Activated T-cell treated with anti-CD3 and anti-CD28 coated beads, Interleukin-2, amount 50 U/mL, for 1 hour (primary cell): ENCODE measurements around the gene KCP.

ENCODE experiments used
- DNase-seq: peaks from one replicate; pipeline ENCODE4 v3.0.0-alpha.2; 2020

KCP gene

DNA sequence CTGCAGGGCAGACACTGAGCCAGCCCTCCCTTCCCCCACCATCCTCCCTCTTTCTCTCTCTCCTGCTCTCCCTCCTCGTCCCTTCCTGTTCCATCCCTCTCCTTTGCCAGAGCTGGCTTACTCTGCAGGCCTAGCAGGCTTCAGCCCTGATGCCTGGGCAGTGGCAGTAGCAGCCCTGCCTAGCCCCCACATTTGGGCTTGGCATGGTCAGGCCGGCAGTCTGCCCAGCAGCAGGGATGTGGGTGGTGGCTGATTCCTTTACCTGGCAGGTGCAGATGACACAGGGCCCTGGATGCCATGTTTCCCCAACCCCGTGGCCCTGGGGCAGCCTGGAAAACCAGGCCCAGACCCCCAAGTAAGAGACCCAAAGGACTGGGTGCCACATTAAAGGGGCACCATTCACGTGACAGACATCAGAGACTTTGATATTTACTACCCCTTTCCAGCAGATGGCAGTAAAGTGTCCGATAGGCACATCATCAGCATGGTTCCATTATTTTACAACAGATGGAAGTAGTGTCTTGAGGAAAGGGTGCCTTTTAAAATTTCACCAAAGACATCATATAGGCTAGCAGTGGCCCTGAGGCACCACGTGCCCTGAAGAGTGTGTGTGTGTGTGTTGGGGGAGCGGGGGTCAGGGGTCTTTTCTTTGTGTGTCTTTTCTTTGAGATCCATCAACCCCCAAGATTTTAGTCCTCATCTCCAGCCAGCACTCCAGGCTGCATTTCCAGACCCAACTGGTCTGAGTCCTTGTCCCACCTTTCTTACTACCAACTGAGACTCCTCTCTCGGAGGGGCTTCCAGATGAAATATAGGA, 5.9 kb downstream of the KCP start:
- DNase-seq: no peak

DNA sequence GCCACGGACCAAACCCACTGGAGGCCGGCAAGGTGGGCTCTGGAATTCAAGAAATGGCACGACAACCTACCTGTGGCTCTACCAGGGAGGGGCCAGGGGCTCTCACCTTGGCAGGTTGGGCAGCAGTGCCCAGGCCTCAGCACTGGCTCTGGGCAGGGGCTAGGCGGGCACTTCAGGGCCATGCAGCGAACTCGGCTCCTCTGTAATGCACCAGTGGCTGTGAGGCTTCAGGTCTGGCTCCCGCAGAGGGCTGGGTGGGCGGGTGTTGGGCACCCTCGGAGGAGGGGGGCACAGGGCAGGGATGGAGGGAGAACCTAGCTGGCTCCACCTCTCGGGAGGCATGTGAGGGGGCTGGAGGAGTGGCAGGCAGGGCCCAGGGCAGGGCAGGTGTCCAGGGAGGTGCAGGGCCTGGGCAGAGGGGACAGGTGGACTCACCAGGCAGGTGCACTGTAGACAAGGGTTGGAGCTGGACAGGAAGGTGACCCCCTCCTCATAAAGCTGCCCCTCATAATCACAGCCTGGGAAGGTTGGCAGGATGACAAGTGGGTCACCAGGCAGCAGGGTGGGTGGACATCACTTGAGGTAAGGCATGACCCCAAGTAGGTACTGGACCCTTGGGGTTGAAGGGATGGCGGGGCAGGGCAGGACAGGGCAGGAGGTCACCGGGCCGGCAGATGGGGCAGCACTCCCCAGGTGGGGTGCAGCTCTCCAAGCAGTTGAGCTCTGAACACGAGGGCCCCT, 6.7 kb downstream of the KCP start:
- no peak for DNase-seq

DNA sequence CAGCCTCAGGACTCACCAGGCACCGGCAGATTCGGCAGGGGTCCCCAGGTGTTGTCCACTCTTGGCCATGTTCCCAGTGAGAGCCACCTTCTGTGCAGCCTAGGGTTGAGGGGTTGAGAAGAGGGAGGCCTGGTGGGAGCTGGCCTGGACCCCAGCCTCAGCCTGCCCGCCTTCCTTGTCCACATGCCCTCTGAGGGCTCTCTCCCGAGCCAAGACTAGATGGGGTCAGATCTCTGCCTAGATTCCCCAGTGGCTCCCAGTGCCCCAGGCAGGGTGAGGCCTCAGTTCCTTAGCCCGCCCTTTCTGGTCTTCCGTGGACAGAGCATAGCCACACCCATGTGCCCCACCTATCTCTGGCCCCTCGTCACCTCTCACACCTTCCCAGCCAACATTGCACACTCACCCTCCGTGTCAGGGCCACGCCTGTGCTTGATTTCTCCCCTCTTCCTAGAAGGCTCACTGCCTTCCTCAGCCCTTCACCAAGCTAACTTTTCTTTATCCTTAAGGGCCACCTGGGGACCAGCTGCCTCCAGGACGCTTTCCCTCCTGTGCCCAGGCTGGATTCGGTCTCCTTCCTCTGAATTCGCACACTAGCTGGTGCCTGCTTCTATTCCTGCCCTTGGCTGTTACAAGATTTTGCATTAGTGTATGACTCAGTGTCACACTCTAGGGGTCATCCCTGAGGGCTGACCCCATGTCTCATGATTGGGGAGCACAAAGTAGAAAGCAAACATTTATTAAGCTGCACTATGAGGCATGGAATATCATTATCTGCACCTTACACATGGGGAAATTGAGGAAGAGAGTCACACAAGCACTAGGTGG, 7.5 kb downstream of the KCP start:
- no peak for DNase-seq

DNA sequence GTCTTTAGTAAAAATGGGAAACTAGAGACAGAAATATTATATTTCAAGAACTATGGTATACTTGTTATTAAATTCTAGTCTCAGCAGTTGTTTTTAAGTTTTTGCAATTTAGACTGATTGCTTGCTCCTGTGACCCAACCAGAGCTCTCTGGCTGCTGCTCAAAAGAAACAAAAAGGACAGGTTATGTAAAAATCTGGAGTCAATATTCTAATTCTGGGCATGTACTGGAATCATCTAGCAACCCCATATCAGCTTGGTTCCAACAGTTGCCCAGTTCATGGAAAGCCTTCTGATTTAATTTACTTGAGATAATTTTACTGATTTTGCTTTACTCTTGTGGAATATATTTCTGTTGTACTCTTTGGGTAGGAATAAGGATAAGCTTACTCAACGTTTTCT, 10.3 kb downstream of the KCP start:
- no peak for DNase-seq

DNA sequence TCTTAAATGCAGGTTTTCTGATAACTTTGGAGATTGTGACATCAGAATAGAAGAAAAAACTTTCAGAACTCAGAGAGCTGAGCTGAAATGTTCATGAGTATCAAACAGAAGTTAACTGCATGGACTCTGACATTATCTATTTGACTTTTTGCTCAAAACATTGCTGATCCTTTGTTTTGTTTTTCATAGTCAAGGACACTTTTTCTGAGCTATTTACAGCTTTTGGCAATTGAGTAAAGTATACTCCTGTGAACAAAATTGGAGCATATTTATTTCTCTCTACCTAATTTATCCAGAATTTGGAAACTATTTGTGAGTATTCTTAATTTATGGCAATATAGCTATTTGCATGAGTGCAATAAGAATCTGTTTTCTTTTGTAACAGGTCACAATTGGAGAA, 11.1 kb downstream of the KCP start:
- no peak for DNase-seq

GRCh38 chr7:128895320-128895719, 15.2 kb downstream of the KCP start:
- no peak for DNase-seq

- DNase-seq: no peak
Measured at GRCh38 chr7:128894101-128894440, 16.4 kb downstream of the KCP start.

DNA sequence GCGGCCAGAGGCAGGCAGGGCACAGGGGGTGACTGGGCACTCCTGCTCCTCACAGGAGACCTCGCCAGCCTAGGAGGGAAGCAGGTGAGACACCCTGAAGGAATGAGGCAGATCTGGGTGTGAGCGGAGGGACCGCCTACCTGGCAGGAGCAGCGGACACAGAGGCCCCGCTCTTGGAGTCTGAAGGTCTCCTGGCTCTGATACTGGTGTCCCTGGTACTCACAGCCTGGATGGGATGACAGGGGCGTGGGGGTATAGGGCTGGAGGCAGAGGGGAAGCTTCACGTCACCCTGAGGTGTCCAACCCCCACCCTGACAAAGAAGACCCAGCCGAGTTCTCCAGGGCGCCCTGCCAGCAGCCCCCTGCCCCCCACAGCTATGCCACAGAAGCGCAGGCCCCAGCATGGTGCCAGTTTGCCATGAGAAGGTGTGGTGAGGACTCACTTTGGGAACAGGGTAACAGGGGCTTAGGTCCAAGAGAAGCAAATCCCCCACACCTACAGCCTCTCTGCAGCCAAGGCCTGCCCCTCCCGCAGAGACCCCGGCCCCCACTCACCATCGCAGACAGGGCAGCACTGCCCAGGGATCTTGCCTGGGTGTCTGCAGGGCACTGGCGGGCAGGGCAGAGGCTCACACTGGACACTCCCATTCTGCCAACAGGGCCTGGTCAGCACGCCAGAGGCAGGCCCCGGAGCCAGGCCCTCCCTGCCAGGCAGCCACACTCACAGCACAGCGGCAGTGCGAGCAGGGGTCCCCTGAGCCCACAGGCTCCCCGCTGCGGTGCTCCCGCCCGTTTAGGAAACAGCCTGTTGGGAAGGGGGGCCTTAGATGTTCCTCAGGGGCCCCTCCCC, 17.0 kb downstream of the KCP start:
- no peak for DNase-seq

DNA sequence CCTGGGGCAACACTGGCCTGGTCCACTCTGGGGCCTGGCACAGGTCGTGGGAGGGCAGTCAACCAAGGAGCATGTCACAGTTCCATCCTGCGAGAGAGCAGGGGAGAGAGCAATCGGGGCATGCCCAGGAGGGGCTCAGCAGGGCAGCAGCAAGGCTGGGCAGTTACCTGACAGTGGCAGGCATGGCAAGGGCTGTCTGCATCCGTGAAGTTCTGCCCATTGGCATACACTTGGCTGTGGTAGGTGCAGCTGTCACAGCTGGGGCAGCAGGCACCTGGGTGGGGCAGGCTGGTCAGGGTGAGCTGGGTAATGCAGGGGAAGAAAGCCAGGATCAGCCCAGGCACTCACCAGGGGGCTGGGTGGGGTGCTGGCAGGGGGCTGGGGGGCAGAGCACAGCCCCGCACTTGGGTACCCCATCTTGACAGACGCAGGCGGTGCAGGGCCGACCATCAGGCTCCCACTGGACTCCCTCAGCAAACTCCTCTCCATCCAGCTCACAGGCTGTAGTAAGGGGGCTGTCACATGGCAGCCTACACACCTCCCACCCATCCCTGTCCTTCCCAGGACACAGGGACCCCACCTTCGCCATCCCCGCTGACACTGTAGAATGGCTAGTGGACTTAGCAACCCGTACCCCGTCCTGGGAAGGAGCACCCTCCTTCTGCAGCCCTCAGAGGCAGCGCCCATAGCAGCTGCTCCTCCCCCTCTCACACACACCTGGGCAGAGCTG, 17.8 kb downstream of the KCP start:
- DNase-seq: no peak

DNA sequence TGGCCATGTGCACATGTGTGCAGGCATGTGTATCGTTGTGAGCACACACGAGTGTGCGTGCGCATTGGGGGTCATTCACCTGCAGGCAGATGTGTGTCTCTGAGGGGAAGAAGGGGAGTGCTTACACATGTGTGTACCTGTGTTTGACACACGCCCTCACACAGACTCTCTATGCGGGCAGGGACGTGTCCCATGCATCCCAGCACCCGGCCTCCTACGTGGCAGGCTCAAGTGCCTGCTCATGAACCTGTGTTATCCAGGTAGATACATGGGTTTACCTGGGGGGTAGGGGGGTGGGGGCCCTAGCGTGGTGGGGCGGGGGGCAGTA, 18.6 kb downstream of the KCP start:
- no peak for DNase-seq

- DNase-seq: no peak
Measured at GRCh38 chr7:128891110-128891941, 19.2 kb downstream of the KCP start.

DNA sequence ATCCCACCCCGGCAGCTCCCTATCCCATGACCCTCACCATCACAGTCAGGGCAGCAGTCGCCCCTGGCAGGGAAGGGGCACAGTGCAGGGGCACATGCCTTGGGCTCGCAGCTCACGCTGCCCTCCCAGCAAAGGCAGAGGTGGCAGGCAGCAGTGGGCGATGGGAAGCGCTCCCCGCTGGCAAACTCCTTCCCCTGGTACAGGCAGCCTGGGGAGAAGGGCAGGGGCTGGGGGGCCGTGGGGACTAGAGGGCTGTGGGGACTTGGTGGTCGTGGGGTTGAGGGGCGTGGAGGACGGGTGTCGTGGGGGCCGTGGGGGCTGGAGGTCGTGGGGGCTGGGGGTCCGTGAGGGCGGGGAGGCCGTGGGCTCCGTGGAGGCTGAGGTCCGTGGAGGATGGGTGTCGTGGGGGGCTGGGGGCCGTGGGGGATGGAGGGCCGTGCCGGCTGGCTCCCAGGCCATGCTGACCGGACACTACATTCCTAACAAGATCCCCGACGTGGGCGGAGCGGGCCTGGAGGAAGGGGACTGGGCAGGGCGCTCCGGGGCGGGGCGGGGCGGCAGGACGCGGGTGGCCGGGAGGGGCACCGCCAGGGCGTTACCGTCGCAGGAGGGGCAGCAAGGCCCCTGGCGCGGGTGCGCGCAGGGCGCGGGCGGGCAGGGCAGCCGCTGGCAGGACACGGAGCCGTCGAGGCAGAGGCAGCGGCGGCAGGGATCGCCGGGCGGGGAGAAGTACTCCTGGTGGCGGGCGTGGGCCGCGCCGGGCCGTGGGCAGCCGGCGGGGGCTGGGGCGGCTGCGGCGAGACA, 20.0 kb downstream of the KCP start:
- no peak for DNase-seq

- no peak for DNase-seq
Measured at GRCh38 chr7:128889121-128889520, 21.4 kb downstream of the KCP start.

DNA sequence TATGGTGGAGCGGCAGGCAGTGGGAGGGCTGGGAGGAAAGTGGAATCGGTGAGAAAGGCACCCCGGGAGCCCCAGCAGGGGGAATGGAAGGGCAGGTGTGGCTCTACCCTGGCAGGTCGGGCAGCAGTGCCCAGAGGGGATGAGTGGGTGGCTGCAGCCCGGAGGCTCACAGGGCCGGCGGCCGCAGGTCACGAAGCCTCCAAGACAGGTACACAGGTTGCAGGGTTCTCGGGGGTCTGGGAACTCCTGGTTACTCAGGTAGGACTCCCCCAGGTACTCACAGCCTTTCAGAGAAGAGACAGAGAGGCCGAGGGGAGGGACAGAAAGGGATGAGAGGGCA, 21.8 kb downstream of the KCP start:
- DNase-seq: no peak

DNA sequence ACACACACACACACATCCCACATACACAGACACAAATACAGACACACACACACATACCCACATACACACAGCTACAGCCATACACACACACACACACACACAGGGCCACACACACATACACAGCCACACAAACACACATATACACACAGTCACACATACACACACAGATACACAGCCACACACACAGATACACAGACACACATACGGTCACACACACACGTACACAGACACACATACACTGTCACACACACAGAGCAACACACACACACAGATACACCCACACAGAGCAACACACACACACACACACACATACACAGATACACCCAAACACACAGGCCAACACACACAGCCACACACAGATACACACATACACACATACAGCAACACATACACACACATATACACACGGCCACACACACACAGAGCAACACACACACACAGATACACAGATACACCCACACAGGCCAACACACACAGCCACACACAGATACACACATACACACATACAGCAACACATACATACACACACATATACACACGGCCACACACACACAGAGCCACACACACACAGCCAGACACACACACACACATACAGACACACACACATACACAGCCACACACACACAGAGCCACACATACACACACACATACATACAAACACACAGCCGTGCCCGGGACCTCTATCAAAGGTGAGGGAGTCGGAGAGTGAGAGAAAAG, 22.3 kb downstream of the KCP start:
- DNase-seq: no peak

- no peak for DNase-seq
Measured at GRCh38 chr7:128887169-128888038, 23.1 kb downstream of the KCP start.

- DNase-seq: no peak
Measured at GRCh38 chr7:128886391-128887168, 23.9 kb downstream of the KCP start.
